A549 (cell line): ENCODE measurements around the gene TBX20. TPM values are rescaled to one million over a fixed set of nuclear protein-coding genes. Genes with fewer than 3 reads are reported as not detected.
"Not testable (repeated sequence)": the region's sequence is repeated elsewhere in the genome, so short reads cannot be mapped to it uniquely, and the experiment has no call there.

Experiments
- ATAC-seq, 2 experiments: fragments of 200-7000 bp in 1 of 2; fragments of >200 bp in 1 of 2; cut with Nextera tagmentation in 1 of 2; cut with Tn5 transposase in 1 of 2; 3 replicates each; pipeline versions ENCODE4 v1.8.0 to v1.9.1; 2018 to 2020; ENCODE audit warnings: mild to moderate bottlenecking in 1 of 2, moderate library complexity in 1 of 2
- CTCF ChIA-PET: fragments of 300-600 bp; sonication (Branson Sonifier 250); formaldehyde crosslinking; extraction: SDS; loops from one replicate; lab custom pipeline; 2021; ENCODE audit warnings: antibody characterized with exemption, inconsistent platforms; lab: Yijun Ruan, JAX
- POLR2A ChIA-PET: fragments of 350-600 bp; formaldehyde crosslinking; extraction: SDS; loops from one replicate; lab custom pipeline; 2021; ENCODE audit warnings: antibody characterized with exemption, inconsistent platforms; lab: Yijun Ruan, JAX
- DNase-seq, 2 experiments: peaks; one replicate each; pipeline versions ENCODE4 v3.0.0 to v3.0.0-alpha.2; 2011 to 2016; ENCODE audit warnings: low read depth in 1 of 2, low spot score in 1 of 2
- FAIRE-seq: peaks from 2 replicates; lab custom pipeline; 2011; peaks lifted over from hg19 to GRCh38; lab: Jason Lieb, UNC
- H3K27ac ChIP-seq, 2 experiments: fragments of >200 bp; sonication (Bioruptor Twin); formaldehyde crosslinking; 3 replicates each; pipeline ENCODE4 v1.5.1; 2016 to 2017
- H3K4me1 ChIP-seq: fragments of >200 bp; sonication (Bioruptor Twin); formaldehyde crosslinking; 3 replicates; pipeline ENCODE4 v1.6.1; 2016
- H3K4me2 ChIP-seq: fragments of >200 bp; sonication (Bioruptor Twin); formaldehyde crosslinking; 3 replicates; pipeline ENCODE4 v1.6.1; 2016
- H3K4me3 ChIP-seq: fragments of >200 bp; sonication (Bioruptor Twin); formaldehyde crosslinking; 3 replicates; pipeline ENCODE4 v1.5.1; 2016
- H3K9me3 ChIP-seq: fragments of >200 bp; sonication (Bioruptor Twin); formaldehyde crosslinking; 3 replicates; pipeline ENCODE4 v1.6.1; 2016
- FOSL2 ChIP-seq, 2 experiments: fragments of 450-650 bp in 1 of 2; fragments of >200 bp in 1 of 2; sonication (Bioruptor Twin) in 1 of 2; formaldehyde crosslinking; IDR thresholded peaks; 2 replicates each; pipeline versions ENCODE4 v1.5.0 to v1.6.1; 2016 to 2020; ENCODE audit warnings: mild to moderate bottlenecking in 1 of 2, moderate library complexity in 1 of 2
- MAFK ChIP-seq: fragments of 450-650 bp; IDR thresholded peaks from 2 replicates; pipeline ENCODE4 v1.6.1; 2014; ENCODE audit not compliant: partially characterized antibody
- WGBS: methylation state at CpG from one replicate; pipeline ENCODE4 v1.1.6; 2017; ENCODE audit errors: missing lambda C conversion rate; 5-methylcytosine and 5-hydroxymethylcytosine counted together
- polyA plus RNA-seq, 4 experiments: library from polyadenylated mRNA; depleted of rRNA in 3 of 4; stranded (reverse); fragments of >200 nt; fragmentation: RNase III in 1 of 4; extraction: RNeasy Plus Mini Kit Qiagen cat#74134 plus additional on column Dnase treatment in 1 of 4; gene quantifications; 2 replicates in 3 of 4; 3 replicates in 1 of 4; pipeline ENCODE4 v1.2.3, GENCODE V29; 2011 to 2017

The TBX20 gene
- polyA plus RNA-seq, 2 of the 4 experiments (the other 2 are of a cell fraction) = 1.3 to 1.6 TPM

DNA sequence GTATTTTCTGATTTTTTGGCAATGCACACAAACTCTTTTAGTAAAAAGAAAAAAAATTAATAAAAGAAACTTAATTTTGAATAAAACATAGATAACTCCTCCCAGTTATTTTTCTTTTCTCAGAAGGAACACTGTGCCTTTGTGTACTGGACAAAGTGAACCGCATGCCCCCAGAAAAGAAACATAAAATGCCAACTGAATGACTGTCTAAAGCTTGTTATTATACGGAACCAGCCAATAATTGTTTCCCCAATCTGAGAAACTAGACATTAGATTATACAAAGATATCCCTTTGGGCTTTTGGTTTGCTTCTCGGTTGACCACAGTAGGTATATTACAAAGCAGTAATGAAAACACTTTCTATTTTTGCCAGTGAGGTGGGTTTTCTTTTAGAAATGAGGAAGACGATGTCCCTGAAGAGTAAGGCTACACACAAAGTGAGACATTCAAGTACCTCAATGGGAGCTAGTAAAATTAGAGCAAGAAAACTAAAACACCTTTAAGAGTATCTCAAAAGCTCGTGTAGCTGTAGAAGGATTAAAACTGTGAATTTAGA is 25.3 kb downstream of the TBX20 start:
- POLR2A ChIA-PET, DNase-seq, H3K4me1 ChIP-seq, H3K9me3 ChIP-seq, H3K4me3 ChIP-seq, H3K4me2 ChIP-seq, FAIRE-seq, CTCF ChIA-PET, ATAC-seq, H3K27ac ChIP-seq: not testable (repeated sequence)
- 76% methylated on average over 5 of the region's 5 CpGs for WGBS

DNA sequence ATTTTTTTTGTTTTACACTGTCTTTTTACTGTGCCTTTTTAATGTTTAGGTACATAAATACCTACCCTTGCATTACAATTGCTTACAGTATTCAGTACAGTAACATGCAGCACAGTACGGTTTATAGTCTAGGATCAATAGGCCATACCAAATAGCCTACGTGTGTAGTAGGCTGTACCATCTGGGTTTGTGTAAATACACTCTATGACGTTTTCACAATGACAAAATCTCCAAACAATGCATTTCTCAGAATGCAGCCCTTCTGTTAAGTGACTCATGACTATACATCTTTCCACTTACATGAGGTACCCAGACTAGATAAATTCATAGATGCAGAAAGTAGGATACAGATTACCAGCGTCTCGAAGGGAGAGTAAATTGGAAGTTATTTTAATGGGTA is 26.5 kb downstream of the TBX20 start:
- CTCF ChIA-PET = interaction anchor here (0.7 kb wide), 1 partner anchor 293 kb away, joined by 5 read pairs; no protein-coding TSS in a partner anchor
- H3K4me2 ChIP-seq = 0 out of 3 replicates have a peak overlapping the region, but pooled peaks have one; percentile 7
- H3K4me1 ChIP-seq; H3K4me3 ChIP-seq; H3K27ac ChIP-seq; H3K9me3 ChIP-seq; POLR2A ChIA-PET; TF ChIP-seq FOSL2 (IDR thresholded peaks at IDR 0.05): not testable (repeated sequence)
- DNase-seq = peak in 1 of 2 experiments; percentile 25
- 44% methylated on average over 5 of the region's 5 CpGs for WGBS
- TF ChIP-seq FOSL2 (CRISPR knock-in tag; IDR thresholded peaks at IDR 0.05) = 0 out of 2 replicates have a peak, but pooled peaks have one; percentile 37
- peak; percentile 46 for FAIRE-seq
- peak; percentile 43 to 61; a peak in 5 of 6 replicates for ATAC-seq

DNA sequence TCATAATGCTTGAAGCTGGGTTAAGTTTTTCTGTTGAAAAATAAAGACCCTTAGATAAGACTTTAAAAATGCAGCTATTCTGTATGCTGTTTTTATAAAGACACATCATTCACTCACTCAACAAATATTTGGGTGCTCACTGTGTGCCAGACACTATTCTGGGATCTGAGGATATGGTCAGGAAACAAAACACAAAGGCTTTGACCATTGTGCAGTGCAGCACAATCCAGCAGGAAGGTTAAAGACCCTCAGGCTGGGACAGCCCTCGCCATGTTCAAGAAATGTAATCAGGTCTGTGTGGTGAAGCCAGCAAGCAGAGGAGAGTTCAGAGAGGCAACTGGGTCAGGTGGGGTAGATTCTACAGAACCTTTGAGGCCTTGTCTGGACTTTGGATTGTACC is 31.5 kb downstream of the TBX20 start:
- CTCF ChIA-PET, ATAC-seq, FAIRE-seq, POLR2A ChIA-PET, H3K9me3 ChIP-seq, H3K4me3 ChIP-seq, H3K4me1 ChIP-seq, DNase-seq, H3K4me2 ChIP-seq, H3K27ac ChIP-seq: not testable (repeated sequence)
- 60% methylated on average over 1 of the region's 1 CpG for WGBS

DNA sequence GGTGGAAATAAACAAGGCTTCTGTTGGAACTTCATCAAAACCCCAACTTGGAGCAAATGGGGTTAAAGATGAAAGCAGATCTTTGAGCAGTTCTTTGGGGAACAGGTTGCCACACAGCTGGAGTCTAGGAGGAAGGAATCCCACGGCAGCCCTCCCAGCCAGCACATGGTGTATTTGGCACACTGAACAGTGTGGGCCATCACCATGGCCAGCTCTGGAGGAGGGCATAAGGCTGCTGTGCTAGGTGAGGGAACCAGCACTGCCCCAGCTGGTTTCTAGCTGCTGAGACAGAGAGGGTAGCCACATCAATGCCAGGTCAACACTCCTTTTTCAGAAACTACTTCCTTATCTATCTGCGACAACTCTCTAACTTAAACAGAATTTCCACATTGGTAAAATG is 33.7 kb downstream of the TBX20 start:
- H3K4me3 ChIP-seq, POLR2A ChIA-PET, CTCF ChIA-PET, H3K4me2 ChIP-seq, H3K9me3 ChIP-seq, ATAC-seq, FAIRE-seq, DNase-seq, H3K27ac ChIP-seq, H3K4me1 ChIP-seq: not testable (repeated sequence)
- WGBS = 62% methylated on average over 2 of the region's 2 CpGs

- H3K27ac ChIP-seq, H3K4me3 ChIP-seq, H3K4me1 ChIP-seq, DNase-seq, ATAC-seq, H3K4me2 ChIP-seq, FAIRE-seq, POLR2A ChIA-PET, H3K9me3 ChIP-seq: not testable (repeated sequence)
- WGBS = 64% methylated on average over 3 of the region's 3 CpGs
- CTCF ChIA-PET = interaction anchor here (1.0 kb wide), 1 partner anchor 304 kb away, joined by 3 read pairs; no protein-coding TSS in a partner anchor
Measured at GRCh38 chr7:35216033-35216432, 37.9 kb downstream of the TBX20 start.

- FAIRE-seq = peak; percentile 49
- CTCF ChIA-PET, H3K4me1 ChIP-seq, ATAC-seq, H3K9me3 ChIP-seq, POLR2A ChIA-PET, H3K27ac ChIP-seq, H3K4me2 ChIP-seq, DNase-seq, H3K4me3 ChIP-seq: not testable (repeated sequence)
- 68% methylated on average over 3 of the region's 3 CpGs for WGBS
Measured at GRCh38 chr7:35215063-35215462, 38.8 kb downstream of the TBX20 start.

GRCh38 chr7:35206924-35207323 is 47.0 kb downstream of the TBX20 start:
- H3K4me1 ChIP-seq, H3K4me2 ChIP-seq, H3K4me3 ChIP-seq, H3K27ac ChIP-seq, FAIRE-seq, H3K9me3 ChIP-seq, DNase-seq, ATAC-seq, POLR2A ChIA-PET: not testable (repeated sequence)
- CTCF ChIA-PET = interaction anchor here (0.9 kb wide), 1 partner anchor 417 kb away, joined by 3 read pairs; no protein-coding TSS in a partner anchor

GRCh38 chr7:35204850-35205249 is 49.0 kb downstream of the TBX20 start:
- H3K9me3 ChIP-seq, POLR2A ChIA-PET, H3K4me2 ChIP-seq, FAIRE-seq, H3K27ac ChIP-seq, ATAC-seq, H3K4me3 ChIP-seq, DNase-seq, CTCF ChIA-PET, H3K4me1 ChIP-seq: not testable (repeated sequence)
- peak; percentile 70 for TF ChIP-seq MAFK
- WGBS = 48% methylated on average over 1 of the region's 1 CpG

GRCh38 chr7:35204031-35204430 is 49.9 kb downstream of the TBX20 start:
- H3K9me3 ChIP-seq, H3K27ac ChIP-seq, H3K4me1 ChIP-seq, H3K4me2 ChIP-seq, DNase-seq, CTCF ChIA-PET, POLR2A ChIA-PET, FAIRE-seq, H3K4me3 ChIP-seq, ATAC-seq: not testable (repeated sequence)
- WGBS = 62% methylated on average over 5 of the region's 5 CpGs

DNA sequence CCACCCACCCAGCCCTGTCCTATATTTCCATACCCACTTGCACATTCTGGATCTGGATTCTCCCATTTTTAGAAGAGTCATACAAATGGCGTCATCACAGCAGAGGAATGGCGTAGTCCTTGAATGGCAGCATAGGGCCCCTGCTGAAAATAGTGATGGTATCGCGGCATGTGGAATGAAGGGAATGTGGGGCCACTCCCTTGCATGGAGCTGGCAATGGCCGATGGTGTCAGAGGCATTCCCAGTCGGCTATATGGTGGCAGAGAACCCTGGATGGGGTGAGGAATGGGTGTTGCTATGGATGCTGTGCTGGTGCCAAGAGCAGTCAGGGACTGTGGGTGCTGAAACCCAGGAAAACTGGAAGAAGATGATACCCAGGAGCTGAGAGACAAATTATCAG is 51.5 kb downstream of the TBX20 start:
- ATAC-seq, FAIRE-seq, H3K4me2 ChIP-seq: not testable (repeated sequence)

DNA sequence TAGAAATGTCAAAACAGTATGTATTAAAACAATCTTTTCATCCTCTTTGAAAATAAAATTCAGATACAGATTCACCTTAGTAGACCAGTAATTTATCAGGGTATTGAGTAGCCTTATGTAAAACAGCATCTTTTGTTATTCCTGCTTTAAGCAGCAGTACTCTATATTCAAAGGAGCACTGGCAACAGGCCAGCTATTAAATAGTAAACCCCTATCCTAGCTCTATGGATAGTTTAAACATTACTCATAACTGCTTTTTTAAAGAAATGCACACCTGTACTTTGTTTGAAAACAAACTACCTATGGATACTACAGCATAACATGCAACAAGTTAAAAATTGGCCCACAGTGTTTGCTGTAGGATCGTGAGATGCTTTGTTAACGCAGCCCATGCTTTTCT is 53.7 kb downstream of the TBX20 start:
- H3K27ac ChIP-seq, FAIRE-seq, H3K4me2 ChIP-seq, H3K4me1 ChIP-seq, DNase-seq, H3K9me3 ChIP-seq, ATAC-seq, H3K4me3 ChIP-seq, POLR2A ChIA-PET: not testable (repeated sequence)
- CTCF ChIA-PET = interaction anchor here (1.0 kb wide), 1 partner anchor 424 kb away, joined by 3 read pairs; no protein-coding TSS in a partner anchor
- 80% methylated on average over 2 of the region's 2 CpGs for WGBS

More for the DNA sequence above, 51.5 kb downstream of the TBX20 start:
- DNase-seq, H3K9me3 ChIP-seq, CTCF ChIA-PET, H3K27ac ChIP-seq, H3K4me3 ChIP-seq, H3K4me1 ChIP-seq, POLR2A ChIA-PET: not testable (repeated sequence)
- 58% methylated on average over 6 of the region's 6 CpGs for WGBS
